NCI-H510A (cell line): Measurements from ENCODE around the gene ADCY3.
A peak's percentile ranks its signal among the peaks of the same experiment; 100 is the strongest.

Experiments
- DNase-seq: peaks from one replicate; lab custom pipeline; 2025; lab: John Stamatoyannopoulos, UW

The ADCY3 gene

DNA sequence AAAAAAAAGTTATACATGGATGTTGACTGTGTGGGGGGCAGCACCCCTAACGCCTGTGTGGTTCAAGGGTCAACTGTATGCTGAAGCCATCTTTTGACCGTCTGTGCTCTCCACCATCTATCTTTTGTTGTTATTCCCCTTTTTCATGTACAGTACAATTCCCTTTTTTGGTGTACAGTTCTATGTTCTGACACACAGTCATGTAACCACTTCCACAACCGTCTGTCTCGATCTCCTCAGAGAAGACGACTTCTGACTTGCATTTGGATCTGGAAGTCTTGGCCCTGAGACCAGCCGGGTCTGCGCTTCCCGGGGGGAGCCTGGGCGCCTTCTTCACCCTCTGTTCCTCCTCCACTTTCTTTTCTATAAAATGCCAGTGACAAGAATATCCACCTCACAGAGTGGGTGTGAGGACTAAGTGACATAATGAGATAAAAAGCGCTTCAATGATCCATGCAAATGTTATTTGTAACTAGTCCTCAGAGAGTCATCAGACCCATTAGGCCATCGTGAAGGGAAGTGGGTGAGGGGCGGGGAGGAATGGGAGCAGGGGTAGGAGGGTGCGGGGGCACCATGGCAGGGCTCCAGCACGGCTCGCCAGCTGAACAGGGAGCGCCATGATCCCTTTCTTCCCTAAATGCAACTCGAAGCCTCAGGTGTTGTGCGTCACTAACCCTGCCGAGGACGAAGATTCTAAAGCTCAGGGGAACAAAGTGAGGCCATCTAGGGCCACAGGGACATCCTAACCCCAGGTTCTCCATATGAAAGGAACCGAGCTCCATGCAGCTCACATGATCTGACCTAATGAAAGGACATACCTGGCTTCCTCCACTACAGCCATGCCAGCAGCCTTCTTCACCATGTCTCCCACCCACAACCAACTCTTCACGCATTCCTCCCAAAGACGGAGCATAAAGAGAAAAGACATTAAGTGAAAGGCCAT lies 16.6 kb downstream of the ADCY3 start:
- no peak for DNase-seq

DNA sequence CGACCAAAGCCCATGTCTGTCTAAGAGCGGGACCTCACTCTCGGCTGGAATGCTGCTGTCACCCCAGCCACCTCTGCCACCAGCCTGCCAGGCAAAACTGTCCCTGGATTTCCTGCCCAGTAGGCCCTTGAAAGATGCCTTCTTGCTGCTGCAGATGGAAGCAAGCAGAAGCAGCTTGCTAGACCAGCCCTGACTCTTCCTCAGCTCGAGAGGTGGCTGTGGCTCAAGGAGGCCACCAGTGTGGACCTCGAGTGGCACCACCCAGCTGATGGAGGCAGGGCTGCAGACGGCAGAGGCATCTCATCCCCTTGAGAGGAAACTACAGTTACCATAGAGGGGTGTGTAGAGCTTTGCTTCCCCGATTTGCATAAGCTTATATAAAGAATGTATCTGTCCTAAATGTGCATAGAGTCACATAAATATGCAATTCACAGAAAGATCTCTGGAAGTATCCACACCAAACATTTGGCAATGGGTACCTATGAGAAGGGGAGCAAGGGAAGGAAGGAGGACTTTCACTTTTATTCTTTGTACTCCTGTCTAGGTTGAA lies 20.6 kb downstream of the ADCY3 start:
- no peak for DNase-seq

DNA sequence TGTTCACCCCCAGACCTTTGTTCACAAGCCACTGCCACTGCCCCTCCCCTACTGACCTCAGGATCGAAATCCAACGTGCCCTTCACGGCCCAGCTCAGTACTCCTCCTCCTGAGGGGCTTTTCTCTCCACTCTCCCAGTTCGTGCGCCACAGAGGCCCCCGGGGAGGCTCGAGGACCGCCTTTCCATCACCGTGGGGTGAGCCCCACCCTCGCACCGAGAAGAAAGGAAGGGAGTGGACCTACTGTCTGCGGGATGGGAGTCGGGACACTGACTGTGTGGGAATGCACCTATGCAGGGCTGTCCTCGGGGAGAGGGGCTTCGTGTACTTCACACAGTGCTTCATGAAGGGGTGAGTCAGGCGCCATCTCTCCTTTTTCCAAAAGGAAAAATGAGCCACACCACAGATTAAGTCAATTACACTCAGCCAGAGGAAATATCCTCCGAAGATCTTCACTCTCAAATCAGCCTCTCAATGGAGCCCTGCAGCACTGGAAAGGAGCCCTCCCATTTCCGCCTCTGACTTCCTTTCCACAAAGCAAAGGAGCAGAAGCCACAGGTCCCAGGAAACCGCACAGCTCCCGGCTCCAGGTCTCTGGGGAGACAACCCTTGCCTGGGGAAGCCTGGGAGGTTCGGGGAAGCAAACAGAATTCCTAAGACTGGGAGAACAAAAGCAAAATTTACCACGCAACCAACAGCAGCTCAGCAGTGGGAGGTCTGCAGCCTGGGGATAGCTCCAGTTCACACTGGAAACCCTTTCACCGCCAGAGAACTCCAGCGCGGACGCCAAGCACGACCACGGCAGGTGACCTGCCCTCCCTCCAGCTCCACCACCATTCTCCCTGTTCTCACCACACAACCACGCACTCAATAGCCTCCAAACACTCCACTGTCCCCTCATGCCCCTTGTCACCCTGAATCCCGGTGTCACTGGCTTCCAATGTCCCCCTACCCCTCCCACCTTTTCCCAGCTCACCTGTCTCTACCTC lies 21.6 kb downstream of the ADCY3 start:
- DNase-seq = no peak

DNA sequence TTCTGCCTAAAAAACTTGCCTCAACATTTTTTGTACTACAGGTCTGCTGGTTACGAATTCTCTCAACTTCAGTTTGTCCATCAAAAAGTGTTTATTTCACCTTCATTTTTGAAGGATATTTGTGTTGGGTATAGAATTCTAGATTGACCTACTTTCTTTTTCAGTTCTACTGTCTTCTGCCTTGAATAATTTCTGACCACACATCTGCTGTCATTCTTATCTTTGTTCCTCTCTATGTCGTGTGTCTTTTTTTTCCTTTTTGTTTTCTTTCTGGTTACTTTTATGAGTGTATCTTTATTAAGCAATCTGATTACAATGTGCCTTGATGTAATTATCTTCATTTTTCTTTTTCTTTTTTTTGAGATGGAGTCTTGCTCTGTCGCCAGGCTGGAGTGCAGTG lies 25.3 kb downstream of the ADCY3 start:
- DNase-seq = no peak

DNA sequence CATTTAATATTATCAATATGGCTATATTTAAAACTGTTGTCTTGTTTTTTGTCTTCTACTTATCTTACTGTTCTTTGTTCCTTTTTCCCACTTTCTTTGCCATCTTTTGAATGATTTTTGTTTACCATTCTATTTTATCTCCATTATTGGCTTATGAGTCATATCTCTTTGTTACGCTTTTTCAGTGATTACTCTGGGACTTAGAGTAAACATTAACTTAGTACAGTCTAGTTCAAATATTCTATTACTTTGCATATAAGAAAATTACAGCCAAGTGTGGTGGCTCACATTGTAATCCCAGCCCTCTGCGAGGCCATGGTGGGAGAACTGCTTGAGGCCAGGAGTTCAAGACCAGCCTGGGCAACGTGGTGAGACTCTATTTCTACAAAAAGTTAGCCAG lies 26.1 kb downstream of the ADCY3 start:
- DNase-seq = no peak

DNA sequence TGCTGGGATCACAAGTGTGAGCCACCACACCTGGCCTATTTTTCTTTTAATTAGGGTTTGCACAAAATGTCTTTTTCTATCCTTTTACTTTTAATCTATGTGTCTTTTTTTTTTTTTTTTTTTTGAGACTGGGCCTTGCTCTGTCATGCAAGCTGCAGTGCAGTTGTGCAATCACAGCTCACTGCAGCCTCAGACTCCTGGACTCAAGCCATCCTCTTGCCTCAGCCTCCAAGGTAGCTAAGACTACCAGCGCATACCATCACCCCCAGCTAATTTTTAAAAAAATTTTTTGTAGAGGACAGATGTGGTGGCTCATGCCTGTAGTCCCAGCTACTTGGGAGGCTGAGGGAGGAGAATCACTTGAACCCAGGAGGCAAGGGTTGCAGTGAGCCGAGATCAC lies 27.1 kb downstream of the ADCY3 start:
- no peak for DNase-seq

DNA sequence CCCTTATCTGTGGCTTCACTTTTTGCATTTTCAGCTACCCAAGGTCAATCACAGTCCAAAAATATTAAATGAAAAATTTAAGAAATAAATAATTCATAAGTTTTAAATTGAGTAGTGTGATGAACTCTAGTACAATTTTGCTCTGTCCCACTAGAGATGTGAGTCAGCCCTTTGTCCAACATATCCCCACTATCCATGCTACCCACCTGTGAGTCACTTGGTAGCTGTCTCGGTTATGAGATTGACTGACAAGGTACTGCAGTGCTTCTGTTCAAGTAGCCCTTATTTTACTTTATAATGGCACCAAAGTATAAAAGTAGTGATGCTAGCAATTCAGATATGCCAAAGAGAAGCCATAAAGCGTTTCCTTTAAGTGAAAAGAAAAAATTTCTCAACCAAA lies 28.8 kb downstream of the ADCY3 start:
- no peak for DNase-seq

DNA sequence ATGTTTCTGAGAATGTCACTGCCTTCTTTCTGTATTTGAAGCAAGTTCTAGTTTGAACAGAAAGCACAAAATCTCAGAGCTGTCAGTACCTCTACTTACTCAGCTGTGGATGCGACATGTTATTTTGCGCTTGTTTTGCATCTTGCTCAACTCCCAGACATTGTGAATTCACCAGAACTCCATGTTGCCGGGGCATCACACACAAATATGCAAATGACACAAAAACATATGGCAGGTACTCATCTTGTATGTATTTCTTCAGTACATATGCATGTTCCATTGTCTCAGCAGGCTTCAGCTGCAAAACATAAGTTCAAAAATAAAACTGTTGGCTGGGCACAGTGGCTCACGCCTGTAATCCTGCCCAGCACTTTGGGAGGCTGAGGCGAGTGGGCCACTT lies 30.8 kb downstream of the ADCY3 start:
- DNase-seq = no peak

DNA sequence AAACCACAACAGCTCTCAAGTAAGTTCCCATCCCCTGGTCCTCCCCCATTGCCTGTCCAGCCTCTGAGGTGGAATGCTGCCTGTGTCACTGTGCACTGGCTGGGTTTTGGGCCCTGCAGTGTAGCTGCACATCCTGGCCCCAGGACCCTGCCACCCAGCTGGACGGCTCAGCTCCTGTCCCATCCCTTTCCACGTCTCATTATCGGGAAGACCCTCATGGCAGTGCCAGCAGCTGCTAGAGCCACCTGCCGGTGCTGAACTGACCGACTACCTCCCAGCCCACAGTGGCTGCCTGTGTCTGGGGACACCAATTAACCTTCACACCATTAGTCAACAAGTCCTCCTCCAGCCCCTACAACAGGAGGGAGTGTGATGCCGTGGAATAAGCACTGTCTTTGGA lies 31.9 kb downstream of the ADCY3 start:
- no peak for DNase-seq

DNA sequence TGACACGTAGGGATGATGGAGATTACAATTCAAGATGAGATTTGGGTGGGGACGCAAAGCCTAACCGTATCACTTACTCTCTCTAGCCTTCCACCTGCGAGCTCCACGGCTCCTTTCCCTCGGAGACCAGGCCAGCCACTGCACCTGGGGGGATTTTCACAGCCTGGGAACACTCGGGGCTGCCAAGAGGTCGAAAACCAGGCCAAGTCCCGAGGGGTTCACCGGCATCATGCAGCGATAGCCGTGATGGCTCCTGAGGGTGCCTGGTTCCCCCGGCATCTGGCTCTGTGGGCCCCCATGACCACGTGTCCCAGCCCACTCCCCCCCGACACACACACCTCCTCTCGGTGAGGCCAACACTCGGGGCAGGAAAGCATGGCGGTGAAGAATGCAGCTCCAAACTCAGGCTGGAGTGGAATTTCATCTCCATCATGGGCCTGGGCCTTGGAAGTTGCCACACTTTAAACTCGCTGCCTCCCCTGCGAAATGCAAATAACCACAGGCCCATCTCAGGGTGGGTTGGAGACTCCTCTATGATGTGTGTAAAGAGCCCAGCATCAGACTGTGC lies 32.6 kb downstream of the ADCY3 start:
- DNase-seq = no peak

DNA sequence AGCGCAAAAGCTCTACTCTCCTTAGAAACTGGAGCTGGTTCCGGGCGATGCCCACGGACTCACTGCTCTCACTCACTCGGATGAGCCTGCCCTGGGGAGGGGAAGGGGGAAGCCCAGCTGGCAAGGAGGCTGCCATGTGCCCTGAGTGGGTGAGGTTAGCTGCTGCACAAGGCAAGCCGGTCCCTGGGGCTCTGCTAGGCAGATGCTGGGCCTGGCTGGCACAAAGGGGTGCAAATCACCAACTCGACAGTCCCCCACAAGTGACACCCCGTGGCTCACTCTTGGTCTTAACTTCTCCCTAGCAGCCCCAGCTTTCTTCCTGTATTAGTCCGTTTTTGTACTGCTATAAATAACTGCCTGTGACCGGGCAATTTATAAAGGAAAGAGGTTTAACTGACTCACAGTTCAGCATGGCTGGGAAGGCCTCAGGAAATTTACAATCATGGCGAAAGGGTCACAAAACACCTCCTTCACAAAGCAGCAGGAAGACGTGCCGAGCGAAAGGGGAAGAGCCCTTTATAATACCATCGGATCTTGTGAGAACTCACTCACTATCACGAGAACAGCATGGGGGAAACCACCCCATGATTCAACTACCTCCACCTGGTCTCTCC lies 33.2 kb downstream of the ADCY3 start:
- no peak for DNase-seq

DNA sequence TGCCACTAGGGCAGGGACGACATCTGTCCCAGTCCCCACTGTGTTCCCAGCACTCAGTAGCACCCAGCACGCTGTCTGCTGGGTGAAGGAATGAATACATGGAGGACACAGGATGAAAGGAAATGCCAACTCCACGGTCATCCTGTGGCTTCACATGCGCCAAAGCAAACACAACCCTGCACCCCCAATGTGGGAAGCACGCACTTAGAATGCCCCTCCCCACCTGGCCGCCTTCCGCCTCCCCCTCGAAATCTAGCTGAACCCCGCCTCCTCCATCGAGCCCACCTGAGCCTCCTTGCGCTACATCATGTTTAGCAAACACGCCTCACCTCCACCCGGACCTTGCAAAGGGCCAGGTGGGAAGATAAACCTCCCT lies 33.9 kb downstream of the ADCY3 start:
- peak; percentile 23 for DNase-seq

DNA sequence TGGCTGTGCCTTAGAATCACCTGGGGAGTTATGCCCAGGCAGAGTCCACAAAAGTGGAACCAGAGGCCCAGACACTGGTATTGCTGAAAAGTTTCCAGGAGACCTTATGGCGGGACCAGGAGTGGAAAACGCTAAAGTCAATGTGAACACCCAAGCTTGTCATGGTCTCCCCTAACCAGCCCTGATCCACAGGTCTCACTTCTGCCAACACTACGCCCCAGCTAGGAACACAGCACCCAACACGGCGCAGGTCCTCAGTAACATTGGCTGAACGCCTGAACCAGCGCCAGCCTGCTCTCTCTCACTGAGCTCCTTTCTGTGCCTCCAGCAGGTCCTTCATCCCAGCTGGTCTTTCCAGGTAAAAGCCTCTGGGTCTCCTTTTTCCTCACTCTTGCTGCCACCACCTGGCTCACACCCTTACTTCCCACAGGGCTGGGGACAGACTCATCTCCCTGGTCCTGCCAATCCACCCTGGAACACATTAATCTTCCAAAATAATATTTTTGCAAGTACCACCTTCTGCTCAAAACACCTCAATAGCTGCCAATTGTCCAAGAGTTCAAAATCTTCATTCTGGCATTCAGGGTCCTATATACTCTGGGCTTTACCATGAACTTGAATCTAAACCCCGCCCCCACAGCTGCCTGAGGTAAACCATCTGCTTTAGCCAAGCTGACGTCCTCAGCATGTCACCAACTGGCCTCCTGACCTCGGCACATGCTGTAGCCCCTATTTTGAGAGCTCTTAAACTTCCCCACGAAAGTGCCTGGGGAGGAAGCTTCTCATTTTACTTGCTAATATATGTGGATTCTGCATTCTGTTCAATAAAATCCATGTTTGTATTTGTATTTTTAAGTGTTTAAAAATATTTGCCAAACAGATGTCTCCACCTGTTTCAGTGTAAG lies 34.6 kb downstream of the ADCY3 start:
- peak; percentile 86 for DNase-seq

DNA sequence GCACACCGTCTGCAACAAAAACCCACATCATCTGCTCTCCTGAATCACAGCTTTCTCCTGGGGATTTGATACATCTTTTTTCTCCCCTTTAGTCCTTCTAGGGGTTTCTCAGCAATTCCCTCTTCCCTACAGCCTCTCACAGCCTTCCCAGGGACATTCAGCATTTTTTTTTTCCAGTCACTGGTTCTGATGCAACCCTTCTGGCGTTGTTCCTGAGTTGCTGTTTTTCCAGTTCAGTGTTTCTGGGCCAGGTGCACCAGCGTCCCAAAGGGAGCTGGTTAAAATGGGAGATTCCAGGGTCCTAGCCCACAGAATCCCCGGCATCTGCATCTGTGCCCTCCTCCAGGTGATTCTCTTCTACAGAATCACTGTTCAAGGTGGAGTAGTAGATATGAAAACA lies 36.1 kb downstream of the ADCY3 start:
- no peak for DNase-seq

DNA sequence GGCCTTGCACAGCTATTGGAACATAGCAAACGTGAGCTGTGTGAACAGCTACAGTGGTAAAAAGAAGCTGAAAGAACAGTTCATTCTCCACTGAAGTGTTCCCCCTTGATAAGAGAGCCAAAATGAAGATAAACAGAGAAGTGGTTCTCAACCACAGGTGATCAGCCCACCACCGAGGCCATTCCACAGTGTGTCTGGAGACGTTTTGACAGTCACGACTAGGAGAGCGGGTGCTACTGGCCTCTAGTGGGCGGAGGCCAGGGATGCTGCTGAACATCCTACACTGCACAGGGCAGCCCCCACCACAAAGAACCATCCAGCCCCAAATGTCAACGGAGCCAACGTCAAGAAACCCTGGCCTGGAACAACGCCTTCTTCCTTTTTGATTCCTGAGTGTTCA lies 38.4 kb downstream of the ADCY3 start:
- DNase-seq = no peak

DNA sequence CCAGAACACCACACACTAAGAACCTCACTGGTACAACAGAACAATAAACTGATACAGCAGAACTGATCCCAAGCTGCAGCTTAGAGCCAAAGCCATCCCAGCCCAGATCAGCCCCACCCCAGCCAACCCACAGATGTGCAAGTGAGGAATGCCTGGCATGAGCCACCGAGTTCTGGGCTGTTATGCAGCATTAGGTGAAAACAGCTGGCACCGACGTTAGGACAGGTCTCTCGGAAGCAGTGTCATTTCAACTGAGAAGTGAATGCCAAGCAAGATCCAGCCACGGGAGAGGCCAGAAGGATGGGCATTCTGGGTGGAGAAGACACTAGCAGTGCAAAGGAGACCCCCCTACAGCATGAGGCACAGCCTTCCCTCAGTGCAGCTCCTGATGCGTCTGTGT lies 38.9 kb downstream of the ADCY3 start:
- no peak for DNase-seq

DNA sequence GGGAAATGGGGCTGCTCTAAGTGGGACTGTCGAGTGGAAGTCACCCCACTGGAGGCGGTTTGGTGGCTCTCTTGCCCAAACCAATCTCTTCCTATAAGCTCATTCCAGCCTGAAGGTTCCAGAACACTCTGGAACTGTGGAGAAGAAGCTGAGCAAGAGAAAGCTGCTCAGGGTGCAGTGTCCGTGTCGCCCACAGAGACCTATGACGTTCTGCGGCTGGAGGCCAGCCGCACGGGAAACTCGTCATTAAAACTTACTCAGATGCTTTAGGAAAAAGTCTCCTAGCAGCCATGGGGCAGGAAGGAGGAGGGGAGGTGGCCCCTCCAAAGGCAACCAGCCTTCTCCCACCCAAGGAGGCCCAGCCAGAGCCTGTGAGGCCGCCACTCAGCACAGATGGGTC lies 41.7 kb downstream of the ADCY3 start:
- DNase-seq = no peak

DNA sequence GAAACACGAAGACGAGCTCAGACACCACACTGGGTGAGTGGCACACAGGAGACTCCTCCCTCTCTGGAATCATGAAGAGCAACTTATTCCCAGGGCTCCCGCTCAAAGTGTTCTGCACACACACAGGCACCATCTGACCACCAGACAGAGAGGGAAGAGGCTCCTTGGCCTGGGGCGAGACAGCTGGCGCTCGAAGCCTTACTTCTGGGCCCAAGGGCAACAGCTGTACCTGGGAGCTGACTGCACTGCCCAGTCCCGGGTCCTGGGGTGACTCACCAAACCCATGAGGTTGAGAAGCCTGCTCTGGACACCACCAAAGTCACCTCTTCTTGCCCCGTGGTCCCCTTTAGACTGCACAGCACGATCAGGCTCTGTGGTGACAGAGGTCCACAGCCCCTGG lies 42.4 kb downstream of the ADCY3 start:
- no peak for DNase-seq

DNA sequence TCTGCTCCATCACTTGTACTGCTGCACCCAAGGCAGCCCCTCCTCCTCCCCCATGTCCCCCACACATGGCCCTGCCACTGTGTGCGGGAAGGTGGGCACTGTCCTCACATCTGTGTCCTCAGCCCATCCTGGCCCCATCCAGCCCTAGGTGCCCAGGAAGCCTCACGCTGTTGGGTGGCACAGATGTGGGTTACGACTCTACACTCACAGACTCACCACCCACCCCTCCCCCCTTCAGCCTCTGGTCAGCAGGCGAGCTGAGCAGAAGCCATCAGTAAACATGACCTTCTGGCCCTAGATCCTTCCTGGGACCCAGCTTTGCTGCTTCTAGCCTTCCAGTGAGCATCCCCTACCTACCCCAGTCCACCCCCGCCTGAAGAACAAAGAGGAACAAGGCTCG lies 43.0 kb downstream of the ADCY3 start:
- DNase-seq = no peak

DNA sequence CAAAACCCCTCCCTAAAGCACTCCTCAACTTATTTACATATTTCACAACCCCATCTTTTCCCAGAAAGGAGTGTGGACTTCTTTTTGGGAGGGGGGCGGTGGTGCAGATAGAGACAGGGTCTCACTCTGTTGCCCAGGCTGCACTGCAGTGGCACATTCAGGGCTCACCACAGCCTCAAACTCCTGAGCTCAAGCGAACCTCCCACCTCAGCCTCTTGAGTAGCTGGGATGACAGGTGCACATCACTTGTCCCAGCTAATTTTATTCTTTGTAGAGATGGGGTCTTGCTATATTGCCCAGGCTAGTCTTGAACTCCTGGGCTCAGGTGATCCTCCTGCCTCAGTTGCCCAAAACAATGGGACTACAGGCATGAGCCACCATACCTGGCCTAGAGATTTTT lies 44.1 kb downstream of the ADCY3 start:
- no peak for DNase-seq

DNA sequence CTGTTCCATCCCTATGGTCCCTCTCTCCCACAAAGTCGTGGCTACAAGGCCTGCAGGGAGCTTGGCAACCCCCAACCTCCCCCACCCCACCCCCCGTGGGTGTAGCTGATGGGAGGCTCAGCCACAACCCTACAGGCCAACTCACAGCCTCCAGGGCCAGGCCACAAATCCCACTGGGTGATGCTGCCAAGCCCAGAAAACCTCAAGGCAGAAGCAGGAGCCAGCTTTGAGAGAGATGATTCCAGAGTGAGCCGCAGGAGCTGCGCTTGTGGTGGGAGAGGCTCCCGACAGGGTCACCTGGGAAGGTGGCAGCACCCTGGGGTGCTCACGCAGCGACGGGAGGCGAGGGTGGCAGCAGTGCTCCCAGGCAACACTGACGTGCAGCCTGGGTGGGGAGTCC lies 44.8 kb downstream of the ADCY3 start:
- no peak for DNase-seq
